IMR-90 (cell line): Measurements from ENCODE around the gene MACROD1. TPM values are rescaled to one million over a fixed set of nuclear protein-coding genes. Genes with fewer than 3 reads are reported as not detected.

Experiments
- ATAC-seq: fragments of 200-7000 bp; cut with Tn5 transposase; 2 replicates; pipeline ENCODE4 v1.9.1; 2020; ENCODE audit warnings: low read depth, mild to moderate bottlenecking, moderate library complexity
- BruUV-seq: library from RNA; stranded (reverse); fragments of 400-500 nt; replicated peaks from 2 replicates; lab custom pipeline; 2021; lab: Mats Ljungman, UMichigan
- CTCF ChIA-PET: fragments of 300-600 bp; formaldehyde crosslinking; extraction: SDS; loops from one replicate; lab custom pipeline; 2021; ENCODE audit warnings: antibody characterized with exemption; lab: Yijun Ruan, JAX
- POLR2A ChIA-PET: fragments of 300-600 bp; sonication (Branson Sonifier 250); formaldehyde crosslinking; loops from one replicate; lab custom pipeline; 2022; ENCODE audit warnings: antibody characterized with exemption; ENCODE audit not compliant: unreplicated experiment; lab: Charles Lee
- DNase-seq: peaks from one replicate; pipeline ENCODE4 v3.0.0; 2013
- H2AFZ ChIP-seq: replicated peaks from 2 replicates; pipeline ENCODE3; 2013; ENCODE audit warnings: low read length, mild to moderate bottlenecking; ENCODE audit not compliant: poor library complexity
- H2AK5ac ChIP-seq: 2 replicates; pipeline ENCODE4 v1.6.1; 2013; ENCODE audit warnings: low read depth, low read length, inconsistent platforms
- H2AK9ac ChIP-seq: replicated peaks from 2 replicates; pipeline ENCODE3; 2013; ENCODE audit warnings: mild to moderate bottlenecking, low read depth, low read length, moderate library complexity; ENCODE audit not compliant: poor library complexity
- H2BK120ac ChIP-seq: 2 replicates; pipeline ENCODE4 v1.6.1; 2013; ENCODE audit warnings: low read depth, low read length, inconsistent platforms
- H2BK15ac ChIP-seq: 3 replicates; pipeline ENCODE4 v1.6.1; 2013; ENCODE audit warnings: low read depth, low read length, inconsistent platforms
- H2BK20ac ChIP-seq: 2 replicates; pipeline ENCODE4 v1.6.1; 2013; ENCODE audit warnings: low read depth, mild to moderate bottlenecking, inconsistent platforms, low read length, moderate library complexity
- H2BK5ac ChIP-seq: 2 replicates; pipeline ENCODE4 v1.6.1; 2013; ENCODE audit warnings: mild to moderate bottlenecking, low read depth, low read length, inconsistent platforms; ENCODE audit not compliant: poor library complexity, severe bottlenecking
- H3K14ac ChIP-seq: replicated peaks from 2 replicates; pipeline ENCODE4 v1.6.1; 2013; ENCODE audit warnings: low read depth, low read length, inconsistent platforms
- H3K18ac ChIP-seq: 2 replicates; pipeline ENCODE4 v1.6.1; 2013; ENCODE audit warnings: low read depth, low read length, control low read depth
- H3K23ac ChIP-seq: 2 replicates; pipeline ENCODE4 v1.6.1; 2013; ENCODE audit warnings: low read depth, low read length, inconsistent platforms
- H3K27ac ChIP-seq: 2 replicates; pipeline ENCODE4 v1.5.1; 2013; ENCODE audit warnings: mild to moderate bottlenecking, control low read depth, low read length; ENCODE audit not compliant: insufficient read depth
- H3K27me3 ChIP-seq: 2 replicates; pipeline ENCODE4 v1.6.1; 2013; ENCODE audit warnings: low read length; ENCODE audit not compliant: control insufficient read depth, insufficient read depth
- H3K36me3 ChIP-seq: 2 replicates; pipeline ENCODE4 v1.6.1; 2013; ENCODE audit warnings: low read length, mixed read lengths; ENCODE audit not compliant: control insufficient read depth, insufficient read depth
- H3K4ac ChIP-seq: 2 replicates; pipeline ENCODE4 v1.6.1; 2013; ENCODE audit warnings: low read depth, low read length, inconsistent platforms
- H3K4me1 ChIP-seq: 2 replicates; pipeline ENCODE4 v1.6.1; 2013; ENCODE audit warnings: low read length, mixed read lengths; ENCODE audit not compliant: control insufficient read depth, insufficient read depth
- H3K4me2 ChIP-seq: 2 replicates; pipeline ENCODE4 v1.6.1; 2013; ENCODE audit warnings: low read depth, mild to moderate bottlenecking, control low read depth, low read length, moderate library complexity
- H3K4me3 ChIP-seq: 2 replicates; pipeline ENCODE4 v1.5.1; 2013; ENCODE audit warnings: low read depth, mild to moderate bottlenecking, control low read depth, low read length, moderate library complexity; ENCODE audit not compliant: insufficient read depth
- H3K56ac ChIP-seq: 2 replicates; pipeline ENCODE4 v1.6.1; 2013; ENCODE audit warnings: low read length, inconsistent platforms; ENCODE audit not compliant: insufficient read depth; ENCODE audit errors: extremely low read depth
- H3K79me1 ChIP-seq, 2 experiments: 2 replicates each; pipeline ENCODE4 v1.6.1; 2013; ENCODE audit warnings: low read length in 2 of 2, inconsistent platforms in 1 of 2, low read depth in 1 of 2
- H3K9ac ChIP-seq: 2 replicates; pipeline ENCODE4 v1.6.1; 2013; ENCODE audit warnings: low read depth, low read length, control low read depth
- H3K9me1 ChIP-seq: 2 replicates; pipeline ENCODE4 v1.6.1; 2013; ENCODE audit warnings: low read length, inconsistent platforms; ENCODE audit not compliant: insufficient read depth
- H3K9me3 ChIP-seq: 2 replicates; pipeline ENCODE4 v1.6.1; 2013; ENCODE audit warnings: low read length; ENCODE audit not compliant: control insufficient read depth, insufficient read depth
- H4K20me1 ChIP-seq: 2 replicates; pipeline ENCODE4 v1.6.1; 2013; ENCODE audit warnings: low read length, inconsistent platforms; ENCODE audit not compliant: insufficient read depth
- H4K5ac ChIP-seq: 2 replicates; pipeline ENCODE4 v1.6.1; 2013; ENCODE audit warnings: mild to moderate bottlenecking, low read depth, low read length, control low read depth
- H4K8ac ChIP-seq, 2 experiments: 2 replicates each; pipeline ENCODE4 v1.6.1; 2013; ENCODE audit warnings: low read depth in 2 of 2, low read length in 2 of 2, control low read depth in 1 of 2, inconsistent platforms in 1 of 2
- H4K91ac ChIP-seq: 2 replicates; pipeline ENCODE4 v1.6.1; 2013; ENCODE audit warnings: low read depth, low read length, inconsistent platforms; ENCODE audit not compliant: insufficient read depth
- CEBPB ChIP-seq: IDR thresholded peaks from 2 replicates; pipeline ENCODE4 v1.6.1; 2012; ENCODE audit warnings: low read depth, low read length, improper control_type of control experiment
- CHD1 ChIP-seq: IDR thresholded peaks from 2 replicates; pipeline ENCODE4 v1.6.1; 2012; ENCODE audit warnings: low read depth, low read length, improper control_type of control experiment
- FOS ChIP-seq: fragments of 150-350 bp; IDR thresholded peaks from 2 replicates; pipeline ENCODE4 v1.6.1; 2016; ENCODE audit warnings: low read depth, low read length
- MAZ ChIP-seq: IDR thresholded peaks from 2 replicates; pipeline ENCODE4 v1.6.1; 2012; ENCODE audit warnings: low read depth, mild to moderate bottlenecking, low read length, improper control_type of control experiment, moderate library complexity, borderline replicate concordance
- NFE2L2 ChIP-seq: fragments of 150-350 bp; IDR thresholded peaks from 2 replicates; pipeline ENCODE4 v1.6.1; 2016; ENCODE audit warnings: low read depth, mild to moderate bottlenecking, low read length
- RFX5 ChIP-seq: IDR thresholded peaks from 2 replicates; pipeline ENCODE4 v1.8.0; 2012; ENCODE audit warnings: low read depth, mild to moderate bottlenecking, low read length, moderate library complexity
- SMC3 ChIP-seq: fragments of 150-350 bp; IDR thresholded peaks from 2 replicates; pipeline ENCODE4 v1.6.1; 2016; ENCODE audit warnings: low read depth, mild to moderate bottlenecking, antibody characterized with exemption, low read length, moderate library complexity
- WGBS, 2 experiments: methylation state at CpG; one replicate each; pipeline versions ENCODE4 v1.1.5 to v1.1.7; 2013; ENCODE audit warnings: missing lambda C conversion rate in 2 of 2; ENCODE audit not compliant: insufficient read length in 1 of 2; ENCODE audit errors: extremely low coverage in 2 of 2; 5-methylcytosine and 5-hydroxymethylcytosine counted together
- dilution Hi-C: fragments of 300-500 bp; cut with HindIII; formaldehyde crosslinking; loops from one replicate; pipeline ENCODE4 v1.14.3; 2018; ENCODE audit warnings: low sequenced_read_pairs; ENCODE audit not compliant: unreplicated experiment
- in situ Hi-C: fragments of 300-500 bp; cut with MboI; formaldehyde crosslinking; loops from 3 replicates; pipeline ENCODE4 v1.14.3; 2019; ENCODE audit warnings: low sequenced_read_pairs, inconsistent platforms, mixed read lengths
- intact Hi-C: fragments of 100-400 bp; cut with micrococcal nuclease; formaldehyde crosslinking; loops from 2 replicates; pipeline ENCODE4 v1.10.0; 2022
- polyA plus RNA-seq, 3 experiments: library from polyadenylated mRNA; depleted of rRNA; stranded (reverse); fragments of >200 nt; gene quantifications; 2 replicates each; pipeline ENCODE4 v1.2.3, GENCODE V29; 2012; ENCODE audit warnings: low replicate concordance in 1 of 3
- total RNA-seq: library from RNA; depleted of rRNA; stranded (reverse); fragments of >200 nt; gene quantifications from 2 replicates; pipeline ENCODE4 v1.2.3, GENCODE V29; 2012
- TF ChIP-seq, protein P1 (sequence below): conservative IDR thresholded peaks from 2 replicates; pipeline ENCODE4 v1.5.1; 2012; ENCODE audit warnings: mild to moderate bottlenecking, low read depth, low read length, improper control_type of control experiment
- TF ChIP-seq, protein P2 (sequence below): fragments of 150-350 bp; IDR thresholded peaks from 2 replicates; pipeline ENCODE4 v1.6.1; 2017; ENCODE audit warnings: mild to moderate bottlenecking, antibody characterized with exemption, low read length, low read depth

MACROD1 gene
- total and polyA plus RNA-seq, 2 of the 4 experiments (the other 2 are of a cell fraction) = 2.5 to 9.3 TPM

DNA sequence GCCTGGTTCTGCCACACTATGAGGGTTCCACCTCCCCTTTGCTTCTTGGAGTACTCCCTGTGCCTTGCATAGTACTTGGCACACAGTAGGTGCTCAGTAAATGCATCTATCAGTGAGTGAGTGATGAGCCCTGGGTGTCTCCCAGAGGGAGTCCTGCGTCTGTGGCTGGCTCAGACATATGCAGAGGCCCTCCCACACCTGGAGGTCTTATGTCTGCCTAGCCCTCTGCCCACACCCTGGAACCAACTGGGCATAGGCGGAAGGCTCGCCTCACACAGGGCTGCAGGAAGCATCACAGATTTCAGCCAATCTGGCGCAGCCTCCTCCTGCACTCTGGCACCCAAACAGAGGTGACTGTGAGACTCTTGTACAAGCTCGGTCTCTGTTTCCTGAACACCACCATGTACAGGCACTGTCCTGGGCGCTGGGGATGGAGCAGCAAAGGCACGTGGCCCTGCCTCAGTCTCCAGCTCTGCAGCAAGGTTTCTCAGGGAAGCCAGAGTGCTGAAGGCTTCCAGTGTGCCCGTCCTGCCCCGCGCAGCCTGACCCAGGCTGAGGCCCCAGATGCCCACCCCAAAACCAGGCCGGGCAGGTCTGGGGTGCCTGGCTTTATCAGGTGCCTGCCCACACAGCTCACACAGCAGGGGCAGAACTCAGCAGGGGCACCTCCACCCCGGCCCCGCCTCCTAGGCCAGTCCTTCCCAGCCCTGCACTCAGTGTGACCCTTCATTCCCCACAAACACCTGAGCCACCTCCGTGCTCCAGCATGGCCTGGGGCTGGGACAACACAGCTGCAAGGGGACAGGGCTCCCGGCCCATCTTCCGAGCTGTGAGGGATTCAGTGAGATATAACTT lies 103.5 kb downstream of the MACROD1 start:
- ChIA-PET CTCF (no interaction called here), POLR2A (no interaction called here)
- no peak overlapping the region for H3K56ac ChIP-seq
- H2AK5ac ChIP-seq = no peak overlapping the region
- no peak overlapping the region for H2BK5ac ChIP-seq
- intact Hi-C loops = no loop called here
- H3K18ac ChIP-seq = no peak overlapping the region
- in situ Hi-C loops = no loop called here
- no peak overlapping the region for H4K5ac ChIP-seq
- no peak overlapping the region for H3K23ac ChIP-seq
- H3K4ac ChIP-seq = no peak overlapping the region
- no peak overlapping the region for H3K9ac ChIP-seq
- H2BK120ac ChIP-seq = no peak overlapping the region
- H2AFZ ChIP-seq = no peak overlapping the region
- DNase-seq (no peak), ATAC-seq (no peak)
- TF ChIP-seq RFX5 (no peak), MAZ (no peak), NFE2L2 (no peak), SMC3 (no peak), FOS (no peak), CEBPB (no peak), CHD1 (no peak)
- TF ChIP-seq, protein P1, sequence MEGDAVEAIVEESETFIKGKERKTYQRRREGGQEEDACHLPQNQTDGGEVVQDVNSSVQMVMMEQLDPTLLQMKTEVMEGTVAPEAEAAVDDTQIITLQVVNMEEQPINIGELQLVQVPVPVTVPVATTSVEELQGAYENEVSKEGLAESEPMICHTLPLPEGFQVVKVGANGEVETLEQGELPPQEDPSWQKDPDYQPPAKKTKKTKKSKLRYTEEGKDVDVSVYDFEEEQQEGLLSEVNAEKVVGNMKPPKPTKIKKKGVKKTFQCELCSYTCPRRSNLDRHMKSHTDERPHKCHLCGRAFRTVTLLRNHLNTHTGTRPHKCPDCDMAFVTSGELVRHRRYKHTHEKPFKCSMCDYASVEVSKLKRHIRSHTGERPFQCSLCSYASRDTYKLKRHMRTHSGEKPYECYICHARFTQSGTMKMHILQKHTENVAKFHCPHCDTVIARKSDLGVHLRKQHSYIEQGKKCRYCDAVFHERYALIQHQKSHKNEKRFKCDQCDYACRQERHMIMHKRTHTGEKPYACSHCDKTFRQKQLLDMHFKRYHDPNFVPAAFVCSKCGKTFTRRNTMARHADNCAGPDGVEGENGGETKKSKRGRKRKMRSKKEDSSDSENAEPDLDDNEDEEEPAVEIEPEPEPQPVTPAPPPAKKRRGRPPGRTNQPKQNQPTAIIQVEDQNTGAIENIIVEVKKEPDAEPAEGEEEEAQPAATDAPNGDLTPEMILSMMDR = no peak
- TF ChIP-seq, protein P2, sequence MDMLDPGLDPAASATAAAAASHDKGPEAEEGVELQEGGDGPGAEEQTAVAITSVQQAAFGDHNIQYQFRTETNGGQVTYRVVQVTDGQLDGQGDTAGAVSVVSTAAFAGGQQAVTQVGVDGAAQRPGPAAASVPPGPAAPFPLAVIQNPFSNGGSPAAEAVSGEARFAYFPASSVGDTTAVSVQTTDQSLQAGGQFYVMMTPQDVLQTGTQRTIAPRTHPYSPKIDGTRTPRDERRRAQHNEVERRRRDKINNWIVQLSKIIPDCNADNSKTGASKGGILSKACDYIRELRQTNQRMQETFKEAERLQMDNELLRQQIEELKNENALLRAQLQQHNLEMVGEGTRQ = no peak
- peaks cover 3% of the 10 kb centered on the region; the same call in 1 of the 2 replicates for H3K9me1 ChIP-seq
- peaks cover 3% of the 10 kb centered on the region; the same call in 1 of the 2 replicates for H3K4me1 ChIP-seq
- H3K79me1 ChIP-seq = no peaks in the 10 kb centered on the region
- no peak overlapping the region for H2BK15ac ChIP-seq
- dilution Hi-C loops = no loop called here
- no peak overlapping the region for H3K14ac ChIP-seq
- H3K4me3 ChIP-seq = no peak overlapping the region
- WGBS, 2 experiments = 94% methylated on average over 11 of the region's 16 CpGs; no CpG with 5 or more reads in 1 of the 2 experiments
- H3K36me3 ChIP-seq = no peaks in the 10 kb centered on the region
- H3K27ac ChIP-seq = no peak overlapping the region
- H2AK9ac ChIP-seq = no peak overlapping the region
- H4K91ac ChIP-seq = no peak overlapping the region
- no TSS peak for BruUV-seq
- no peak overlapping the region for H4K8ac ChIP-seq
- H3K4me2 ChIP-seq = no peak overlapping the region
- no peak overlapping the region for H2BK20ac ChIP-seq
- no peaks in the 10 kb centered on the region for H3K9me3 ChIP-seq
- no peaks in the 10 kb centered on the region; the same call in 1 of the 2 replicates for H4K20me1 ChIP-seq
- H3K27me3 ChIP-seq = peaks cover 4% of the 10 kb centered on the region; the same call in 1 of the 2 replicates
